ENCODE measurements around the gene FUT9. TPM values are rescaled to one million over a fixed set of nuclear protein-coding genes. Genes with fewer than 3 reads are reported as not detected.

The FUT9 gene
- total and polyA plus RNA-seq, 2 of the 8 experiments (the other 6 are each of a cell fraction or from before 2014, with no cell fraction given) = 0.85 to 4.9 TPM

DNA sequence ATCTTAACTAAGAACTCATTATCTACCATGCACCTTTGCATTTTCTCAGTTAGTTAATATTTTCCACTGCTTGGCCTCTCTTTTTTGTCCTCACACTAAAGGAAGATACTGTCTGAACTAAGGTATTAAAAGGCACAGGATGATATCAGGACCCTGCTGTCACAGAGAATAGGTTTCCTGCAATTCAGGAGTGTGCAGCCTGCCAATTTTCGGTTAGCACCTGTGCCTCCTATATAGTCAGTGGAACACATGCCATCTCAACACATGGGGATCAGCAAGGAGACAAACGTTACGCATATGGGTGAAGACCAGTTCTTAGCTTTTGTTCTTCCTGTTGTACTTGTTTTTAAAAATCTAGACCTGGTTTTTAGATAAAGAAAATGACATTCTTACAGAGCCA is 71.0 kb downstream of the FUT9 start:
- no peak overlapping the region for H2BK5ac ChIP-seq (ENCODE audit: low read depth, low read length)
- H4K20me1 ChIP-seq (replicated peaks in 1 of 2; ENCODE audit: control insufficient read depth in 1 of 2, insufficient read depth in 2 of 2, low read length in 2 of 2) = no peaks in the 10 kb centered on the region
- H4K8ac ChIP-seq (ENCODE audit: extremely low read depth, insufficient read depth, low read length) = no peak overlapping the region
- FAIRE-seq (no peak), DNase-seq (ENCODE audit: low read depth in 1 of 2, low spot score in 2 of 2) (no peak)
- no peak overlapping the region for H3K14ac ChIP-seq (ENCODE audit: insufficient read length)
- H3K27ac ChIP-seq (ENCODE audit: low read depth, low read length) = no peak overlapping the region
- no peaks in the 10 kb centered on the region for H3K79me1 ChIP-seq (ENCODE audit: low read depth, low read length)
- no peak overlapping the region for H2BK120ac ChIP-seq (replicated peaks; ENCODE audit: low read depth, low read length)
- no peak overlapping the region for H2BK20ac ChIP-seq (ENCODE audit: low read length)
- no peak overlapping the region for H3K4me2 ChIP-seq (ENCODE audit: insufficient read depth in 1 of 2, low read depth in 2 of 2, low read length in 2 of 2)
- H3K9me3 ChIP-seq (ENCODE audit: insufficient read depth in 2 of 2, low read depth in 1 of 2, low read length in 1 of 2) = no peaks in the 10 kb centered on the region
- H3K23ac ChIP-seq (ENCODE audit: insufficient read length) = no peak overlapping the region
- H4K91ac ChIP-seq (replicated peaks; ENCODE audit: insufficient read length, low read length) = no peak overlapping the region
- no peak overlapping the region for H3K18ac ChIP-seq (ENCODE audit: extremely low read depth, low read length)
- no peak overlapping the region for H3K4ac ChIP-seq (replicated peaks; ENCODE audit: insufficient read length, low read depth, low read length)
- no peak for TF ChIP-seq SP1 (IDR thresholded peaks at IDR 0.05; ENCODE audit: low read depth, low read length)
- TF ChIP-seq RXRA (IDR thresholded peaks at IDR 0.05; ENCODE audit: insufficient read depth, low read depth, low read length) = no peak
- no peak for TF ChIP-seq SAP30 (IDR thresholded peaks at IDR 0.05; ENCODE audit: insufficient read depth, insufficient replicate concordance, low read length)
- no peak for TF ChIP-seq BACH1 (IDR thresholded peaks at IDR 0.05; ENCODE audit: low read length)
- TF ChIP-seq, protein P1, sequence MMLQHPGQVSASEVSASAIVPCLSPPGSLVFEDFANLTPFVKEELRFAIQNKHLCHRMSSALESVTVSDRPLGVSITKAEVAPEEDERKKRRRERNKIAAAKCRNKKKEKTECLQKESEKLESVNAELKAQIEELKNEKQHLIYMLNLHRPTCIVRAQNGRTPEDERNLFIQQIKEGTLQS (IDR thresholded peaks at IDR 0.05; ENCODE audit: insufficient read depth, low read depth, low read length) = no peak
- TF ChIP-seq POLR2AphosphoS5 (IDR thresholded peaks at IDR 0.05; ENCODE audit: low read depth, low read length) = no peak
- no peak for TF ChIP-seq CEBPB (IDR thresholded peaks at IDR 0.05; ENCODE audit: low read depth, low read length)
- no peak overlapping the region for H2AK5ac ChIP-seq (ENCODE audit: low read depth, low read length)
- H3K79me2 ChIP-seq (ENCODE audit: control insufficient read depth in 1 of 2, insufficient read depth in 2 of 2, low read length in 2 of 2) = no peaks in the 10 kb centered on the region
- CTCF ChIA-PET (ENCODE audit: partially characterized antibody) = no interaction called here
- H3K4me3 ChIP-seq (ENCODE audit: extremely low read depth in 1 of 4, insufficient read depth in 2 of 4, low read depth in 3 of 4, low read length in 4 of 4) = no peak overlapping the region
- POLR2A ChIA-PET (ENCODE audit: partially characterized antibody) = no interaction called here
- no peaks in the 10 kb centered on the region for H3K36me3 ChIP-seq (ENCODE audit: control insufficient read depth in 2 of 4, insufficient read depth in 4 of 4, low read length in 3 of 4)
- WGBS, 2 experiments (ENCODE audit: extremely low coverage in 1 of 2, insufficient coverage in 1 of 2, insufficient read length in 1 of 2, insufficient replicate concordance in 2 of 2, low coverage in 1 of 2, low lambda C conversion rate in 2 of 2, missing lambda C conversion rate in 1 of 2) = 89% methylated on average over 3 of the region's 3 CpGs; no CpG with 5 or more reads in 1 of the 2 experiments
- H2BK15ac ChIP-seq (ENCODE audit: low read length) = no peak overlapping the region
- no peak overlapping the region for H2AFZ ChIP-seq (ENCODE audit: low read length)
- H3K56ac ChIP-seq (replicated peaks; ENCODE audit: insufficient read length, low read depth, low read length) = no peak overlapping the region
- no peaks in the 10 kb centered on the region for H3K4me1 ChIP-seq (replicated peaks in 1 of 4; ENCODE audit: control insufficient read depth in 3 of 4, insufficient read depth in 4 of 4, low read length in 3 of 4)
- H3K23me2 ChIP-seq (ENCODE audit: low read depth, low read length) = no peaks in the 10 kb centered on the region
- H3K27me3 ChIP-seq (replicated peaks in 1 of 4; ENCODE audit: control insufficient read depth in 3 of 4, extremely low read depth in 1 of 4, insufficient read depth in 3 of 4, low read length in 3 of 4) = no peaks in the 10 kb centered on the region
- no peak overlapping the region for H2BK12ac ChIP-seq (ENCODE audit: low read depth, low read length)
- no peak overlapping the region for H4K5ac ChIP-seq (ENCODE audit: insufficient read length, low read depth, low read length)
- H3K9ac ChIP-seq (replicated peaks in 1 of 4; ENCODE audit: extremely low read depth in 1 of 4, low read depth in 3 of 4, low read length in 3 of 4) = no peak overlapping the region
